Activated CD4-positive, CD25-positive, alpha-beta regulatory T cell treated with anti-CD3 and anti-CD28 coated beads, Interleukin-2, amount 50 U/mL, for 24 hours (primary cell): ENCODE data around the gene EIF5.

Experiments used
- ATAC-seq, 2 donors: fragments of 150-1000 bp; cut with Tn5 transposase; one replicate each; pipeline ENCODE4 v1.10.0; 2021; ENCODE audit warnings: mild to moderate bottlenecking in 1 of 2, moderate library complexity in 1 of 2

Gene EIF5

GRCh38 chr14:103333754-103334643, at the start of gene EIF5:
TSS of gene EIF5 (plus strand) at chr14:103334237. CDS start at chr14:103335861, 1,624 bp downstream.
- ATAC-seq = peak; percentile 90 to 92

- no peak for ATAC-seq
Measured at GRCh38 chr14:103284574-103285467, 49.2 kb upstream of the EIF5 start.

GRCh38 chr14:103286460-103286859, 47.6 kb upstream of the EIF5 start:
- no peak for ATAC-seq

GRCh38 chr14:103286968-103287850, 46.8 kb upstream of the EIF5 start:
- no peak for ATAC-seq

- ATAC-seq = no peak
Measured at GRCh38 chr14:103288076-103288766, 45.8 kb upstream of the EIF5 start.

GRCh38 chr14:103290056-103290455, 44.0 kb upstream of the EIF5 start:
- no peak for ATAC-seq

GRCh38 chr14:103290494-103290893, 43.5 kb upstream of the EIF5 start:
- no peak for ATAC-seq

GRCh38 chr14:103290961-103291360, 43.1 kb upstream of the EIF5 start:
- no peak for ATAC-seq

- ATAC-seq = peak; percentile 87 to 91
Measured at GRCh38 chr14:103292426-103293374, 41.3 kb upstream of the EIF5 start.

GRCh38 chr14:103293465-103293864, 40.6 kb upstream of the EIF5 start:
- ATAC-seq = no peak

GRCh38 chr14:103294091-103294490, 39.9 kb upstream of the EIF5 start:
- ATAC-seq = no peak

GRCh38 chr14:103296007-103296406, 38.0 kb upstream of the EIF5 start:
- no peak for ATAC-seq

GRCh38 chr14:103296987-103297386, 37.0 kb upstream of the EIF5 start:
- ATAC-seq = no peak

GRCh38 chr14:103298620-103299019, 35.4 kb upstream of the EIF5 start:
- ATAC-seq = no peak

- ATAC-seq = no peak
Measured at GRCh38 chr14:103301512-103302354, 32.3 kb upstream of the EIF5 start.

GRCh38 chr14:103302966-103303365, 31.1 kb upstream of the EIF5 start:
- ATAC-seq = no peak

GRCh38 chr14:103304706-103305105, 29.3 kb upstream of the EIF5 start:
- no peak for ATAC-seq

GRCh38 chr14:103308717-103309616, 25.1 kb upstream of the EIF5 start:
- ATAC-seq = no peak
